HG03097 (cell line): Measurements from ENCODE around the gene LKAAEAR1.

Experiments used
- ATAC-seq: cut with Tn5 transposase; IDR thresholded peaks from one replicate; pipeline ENCODE4 v1.9.1; 2021; ENCODE audit not compliant: unreplicated experiment, low FRiP score

Gene LKAAEAR1

DNA sequence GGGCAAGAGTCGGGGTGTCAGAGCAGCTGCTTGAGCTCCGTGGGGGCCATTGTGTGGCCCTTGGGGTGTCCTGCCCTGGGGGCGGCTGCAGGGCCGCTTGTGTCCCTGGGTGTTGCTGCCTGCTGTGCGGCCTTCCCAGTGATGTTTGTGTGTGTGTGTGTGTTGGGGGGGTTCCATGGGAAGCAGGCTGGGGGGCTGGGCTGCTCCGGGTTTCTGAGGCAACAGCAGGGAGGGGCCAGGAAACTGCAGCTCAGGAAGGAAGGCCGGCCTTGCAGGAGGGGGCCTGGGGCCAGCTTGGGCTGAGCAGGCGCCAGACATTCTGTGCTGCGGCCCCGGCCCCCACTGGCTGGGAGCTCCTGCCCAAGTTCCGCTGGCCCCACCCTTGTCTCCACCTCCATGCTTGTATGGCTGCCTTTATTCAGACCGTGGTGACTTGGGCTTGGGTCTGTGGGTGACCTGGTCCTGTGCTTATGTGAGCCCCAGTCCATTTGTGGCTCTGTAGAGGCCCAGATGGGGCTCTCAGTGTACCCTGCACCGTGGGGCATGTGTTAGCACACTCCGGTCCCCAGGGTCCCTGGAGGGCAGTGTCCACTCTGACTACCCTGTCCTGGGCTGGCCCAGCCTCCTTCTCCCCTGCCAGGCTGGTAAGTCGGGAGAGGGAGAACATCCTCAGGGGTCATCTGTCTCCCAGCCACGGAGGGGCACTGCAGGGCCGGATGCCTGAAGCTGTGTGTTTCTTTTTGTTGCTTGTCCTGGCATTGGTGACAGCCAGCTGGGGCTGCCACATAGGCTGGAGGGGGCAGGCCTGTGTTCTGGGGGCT, 30.1 kb downstream of the LKAAEAR1 start:
- no peak for ATAC-seq

DNA sequence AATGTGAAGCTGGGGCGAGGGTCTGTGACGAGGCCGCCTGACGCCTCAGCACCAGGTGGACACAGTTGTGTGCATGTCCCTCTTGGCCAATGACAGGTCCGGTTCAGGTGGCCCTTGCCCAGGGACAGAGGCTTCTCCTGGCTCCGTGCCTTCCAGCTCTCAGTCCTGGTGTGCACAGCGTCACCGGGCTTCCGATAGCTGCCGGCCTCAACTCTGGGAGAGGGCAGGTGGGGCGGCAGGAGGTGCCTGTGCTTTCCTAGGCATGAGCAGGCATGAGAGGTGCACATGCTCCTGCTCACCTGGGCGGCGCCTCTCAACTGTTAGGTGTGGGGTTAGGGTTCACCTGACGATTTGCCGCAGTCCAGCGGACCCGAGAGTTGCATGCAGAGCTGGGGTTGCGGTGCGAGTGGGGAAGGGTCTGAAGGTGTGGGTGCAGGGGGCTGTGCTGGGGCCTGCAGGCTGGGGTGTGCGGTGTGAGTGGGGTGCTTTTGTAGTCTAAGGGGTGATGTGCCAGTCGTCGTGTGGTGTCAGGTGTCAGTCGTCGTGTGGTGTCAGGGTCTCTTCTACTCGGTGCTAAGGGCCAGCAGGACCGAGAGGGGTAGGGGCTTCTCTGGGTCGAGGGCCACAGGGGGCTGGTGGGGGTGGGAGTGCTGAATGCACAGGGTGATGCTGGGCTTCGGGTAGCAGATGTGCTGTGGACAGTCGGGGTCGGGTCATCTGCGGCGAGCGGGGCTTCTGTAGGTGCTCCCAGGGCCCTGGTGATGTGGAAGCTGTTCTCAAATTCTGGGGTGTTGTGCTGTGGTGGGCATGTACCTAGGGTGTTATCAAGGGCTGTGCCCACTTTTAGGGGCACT, 31.0 kb downstream of the LKAAEAR1 start:
- no peak for ATAC-seq

DNA sequence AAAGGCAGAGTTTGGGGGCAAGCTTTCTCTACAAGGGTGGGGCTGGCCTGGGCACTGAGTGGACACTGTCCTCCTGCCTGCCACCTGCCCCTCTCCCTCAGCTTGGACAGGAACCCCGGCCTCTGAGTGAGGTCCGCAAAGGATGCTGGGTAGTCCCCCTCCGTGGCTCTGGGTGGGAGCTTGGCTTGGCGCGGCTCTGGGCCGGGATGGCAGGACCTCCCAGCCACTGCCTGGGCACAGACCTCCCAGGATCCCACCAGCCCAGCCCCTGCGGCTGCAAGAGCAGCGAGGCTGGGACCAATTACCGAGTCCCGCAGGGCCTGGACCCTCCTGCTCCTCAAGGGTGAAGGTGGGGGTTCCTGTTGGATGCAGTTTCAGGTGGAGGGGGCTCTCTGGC, 31.9 kb downstream of the LKAAEAR1 start:
- no peak for ATAC-seq

DNA sequence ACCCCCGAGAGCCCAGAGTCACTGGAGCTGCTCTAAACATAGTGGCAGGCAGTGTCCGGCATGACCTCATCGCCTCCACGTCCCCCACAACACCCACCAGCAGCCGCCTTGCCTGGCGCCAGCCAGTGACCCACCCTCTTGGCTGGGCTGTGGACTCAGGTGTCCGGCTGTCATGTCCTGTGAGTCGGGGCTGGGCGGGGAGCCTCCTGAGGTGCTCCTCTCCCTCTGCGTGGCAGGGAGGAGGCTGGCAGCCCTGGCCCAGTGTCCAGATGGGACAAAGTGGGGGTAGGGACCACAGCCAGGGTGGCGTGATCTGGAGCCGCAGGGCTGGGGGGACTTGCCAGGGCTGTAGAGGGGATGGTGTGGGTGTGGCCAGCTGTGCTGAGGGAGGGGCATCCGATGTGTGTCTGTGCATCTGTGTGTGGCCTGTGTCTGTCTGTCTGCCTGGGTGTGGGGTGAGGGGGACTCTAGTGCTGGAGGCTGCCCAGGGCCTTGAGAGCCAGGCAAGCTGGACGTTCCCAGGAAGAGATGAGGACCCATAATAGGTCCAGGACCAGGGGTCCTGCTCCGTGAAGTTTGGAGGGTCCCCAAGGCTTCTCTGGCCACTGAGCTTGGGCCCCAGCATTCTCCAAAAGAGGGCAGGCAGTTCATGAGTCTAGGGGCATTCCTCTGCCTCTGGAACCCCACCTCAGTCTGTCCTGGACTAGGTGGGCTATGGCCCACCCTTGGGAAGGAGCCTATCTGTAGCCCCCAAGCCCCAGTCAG, 32.5 kb downstream of the LKAAEAR1 start:
- ATAC-seq = no peak

DNA sequence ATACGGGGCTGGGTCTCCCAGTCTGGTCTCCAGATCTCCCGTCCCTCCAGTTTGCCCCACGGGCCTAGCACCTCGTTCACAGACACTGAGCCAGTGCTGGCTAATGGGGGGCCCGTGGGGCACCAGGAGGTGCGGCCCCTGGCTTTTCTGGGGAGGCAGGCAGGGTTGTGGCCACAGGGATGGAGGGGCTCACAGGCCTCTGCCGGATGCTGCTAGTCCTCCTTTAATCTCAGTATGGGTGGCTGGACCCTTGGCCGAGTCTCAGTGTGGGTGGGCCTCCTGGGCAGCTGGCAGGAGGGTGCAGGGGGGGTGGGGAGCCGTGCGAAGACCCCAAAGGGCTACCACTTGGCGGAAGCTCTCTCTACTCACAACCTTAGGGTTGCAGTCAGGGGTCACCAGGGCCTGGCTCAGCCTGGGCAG, 33.2 kb downstream of the LKAAEAR1 start:
- no peak for ATAC-seq

DNA sequence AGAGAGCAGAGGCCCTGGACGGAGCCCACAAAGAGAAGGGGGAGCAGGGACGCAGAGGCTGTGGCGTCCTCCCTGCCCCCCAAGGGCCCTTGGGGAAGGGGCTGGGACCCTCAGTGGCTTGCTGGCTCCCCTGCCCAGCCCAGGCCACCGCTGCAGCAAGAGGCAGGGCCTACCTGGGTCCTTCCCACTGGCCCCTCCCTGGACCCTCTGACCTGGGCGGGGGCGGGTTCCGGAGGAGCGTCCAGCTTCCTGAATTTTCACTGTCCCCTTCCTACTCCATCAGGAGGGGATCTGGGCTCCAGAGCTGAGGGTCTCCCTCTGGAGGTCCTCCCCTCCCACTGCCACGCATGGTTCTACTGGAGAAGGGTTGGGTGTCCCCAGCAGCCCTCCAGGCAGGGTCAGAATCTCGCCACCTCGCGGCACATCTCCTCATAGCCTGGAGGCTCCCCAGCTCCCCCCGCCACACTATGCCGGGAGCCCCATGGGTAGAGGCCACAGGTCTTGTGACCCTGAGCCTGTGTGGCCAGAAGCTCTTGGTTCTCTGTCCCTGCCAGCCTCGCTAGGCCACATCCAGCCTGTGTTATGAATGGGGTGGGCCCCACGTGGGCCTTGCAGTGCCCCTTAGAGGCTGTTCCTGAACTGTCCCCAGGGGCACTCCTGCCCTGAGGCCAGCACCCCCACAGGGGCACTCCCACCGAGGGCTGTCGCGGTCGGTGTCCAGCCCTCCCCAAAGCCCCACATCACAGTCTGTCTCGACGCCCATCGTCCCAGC, 33.8 kb downstream of the LKAAEAR1 start:
- no peak for ATAC-seq

DNA sequence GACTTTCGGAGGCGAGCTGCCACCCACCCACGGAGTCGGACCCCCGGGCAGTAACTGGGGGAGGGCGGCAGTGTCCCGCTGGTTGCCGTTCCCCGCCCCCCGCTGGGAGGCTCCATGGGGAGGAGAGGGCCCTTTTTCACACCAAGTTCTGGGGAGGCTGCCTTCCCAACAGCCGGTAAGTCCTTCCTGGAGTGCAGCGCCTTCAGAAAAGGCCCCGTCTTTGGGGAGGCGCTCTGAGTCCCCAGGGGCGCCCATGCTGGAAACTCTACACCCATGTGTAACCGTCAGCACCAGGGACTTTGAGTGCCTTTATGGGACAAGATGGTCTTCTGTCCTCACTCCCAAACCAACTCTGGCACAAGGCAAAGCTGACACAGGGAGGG, 34.3 kb downstream of the LKAAEAR1 start:
- ATAC-seq = no peak

DNA sequence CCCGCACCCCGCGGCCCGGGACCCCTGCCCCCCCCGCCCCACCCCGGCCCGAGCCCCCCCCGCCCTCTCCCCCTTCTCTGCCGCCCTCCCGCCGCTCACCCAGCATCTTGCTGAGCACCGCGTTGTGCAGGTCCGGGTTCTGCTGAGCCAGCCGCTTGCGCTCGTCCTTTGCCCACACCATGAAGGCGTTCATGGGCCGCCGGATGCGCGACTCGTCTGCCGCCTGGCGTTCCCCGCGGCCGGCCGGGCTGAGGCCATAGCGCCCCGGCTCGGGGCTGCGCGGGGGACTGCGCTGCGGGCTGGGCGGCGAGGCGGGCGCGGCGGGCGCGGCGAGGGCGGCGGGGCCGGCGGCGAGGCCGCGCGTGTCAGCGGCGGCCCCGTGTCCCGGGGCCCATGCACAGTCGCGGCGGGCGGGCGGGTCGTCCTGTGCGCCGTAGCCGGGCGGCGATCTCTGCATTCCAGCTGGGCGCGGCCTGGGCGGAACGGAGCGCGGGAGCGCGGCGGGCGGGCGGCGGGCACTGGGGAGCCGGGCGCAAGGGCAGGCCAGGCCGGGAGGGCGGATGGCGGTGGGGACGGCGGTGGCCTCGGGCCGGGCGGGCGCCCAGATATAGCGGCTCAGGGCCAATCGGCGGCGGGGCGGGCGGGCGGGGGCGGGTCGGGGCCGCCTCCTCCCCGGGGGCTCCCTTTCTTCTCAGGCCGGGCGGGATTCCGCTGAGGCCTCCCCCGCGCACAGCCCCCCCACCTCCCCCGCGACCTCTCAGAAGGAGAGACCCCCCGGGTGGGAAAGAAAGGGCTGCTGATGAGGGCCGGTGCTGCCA, 34.9 kb downstream of the LKAAEAR1 start, which contains the start of gene SOX18:
SOX18 (minus strand) TSS at position 580 of the 818 bp plus-strand sequence; CDS start at position 457, 123 bp downstream.
- no peak for ATAC-seq

DNA sequence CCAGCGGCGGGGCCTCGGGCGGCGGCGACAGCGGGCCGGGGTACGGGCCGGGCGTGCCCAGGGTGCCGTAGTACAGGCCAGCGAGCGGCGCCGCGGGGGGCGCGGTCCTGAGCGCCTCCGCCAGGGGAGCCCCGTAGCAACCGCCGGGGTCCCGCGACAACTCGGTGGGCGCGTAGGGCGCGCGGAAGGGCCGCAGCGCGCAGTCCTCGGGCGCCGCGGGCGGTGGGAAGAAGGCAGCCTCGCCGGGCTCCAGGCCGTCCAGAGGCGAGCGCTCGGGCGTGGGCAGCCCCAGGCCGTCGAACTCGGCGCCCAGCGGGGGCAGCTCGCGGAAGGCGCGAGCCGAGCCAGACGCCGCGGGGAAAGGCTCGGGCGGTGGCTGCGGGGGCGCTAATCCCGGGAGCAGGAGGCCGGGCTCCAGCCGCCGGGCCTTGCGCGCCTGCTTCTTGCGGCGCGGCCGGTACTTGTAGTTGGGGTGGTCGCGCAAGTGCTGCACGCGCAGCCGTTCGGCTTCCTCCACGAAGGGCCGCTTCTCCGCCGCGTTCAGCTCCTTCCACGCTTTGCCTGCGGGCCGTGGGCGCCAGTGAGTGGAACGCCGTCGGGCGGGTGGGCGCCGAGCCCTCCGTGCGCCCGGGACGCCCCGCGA, 35.7 kb downstream of the LKAAEAR1 start:
- no peak for ATAC-seq

DNA sequence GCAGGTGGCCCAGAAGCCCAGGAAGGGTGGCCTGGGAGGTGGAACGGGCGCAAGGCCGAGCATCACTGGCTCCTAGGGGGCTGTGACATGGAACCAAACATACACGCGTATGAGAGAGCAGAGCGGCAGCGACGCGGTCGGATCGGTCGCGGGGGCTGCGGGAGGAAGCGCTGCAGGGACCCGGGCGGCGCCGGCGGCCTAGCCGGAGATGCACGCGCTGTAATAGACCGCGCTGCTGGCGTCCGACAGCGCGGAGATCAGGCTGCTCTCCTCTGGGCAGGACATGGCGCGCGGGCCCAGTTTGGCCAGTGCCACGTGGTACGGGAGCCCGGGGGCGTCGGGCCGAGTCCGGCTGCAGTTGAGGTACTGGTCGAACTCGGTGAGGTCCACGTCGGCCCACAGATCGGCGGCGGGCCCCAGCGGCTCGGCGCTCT, 36.2 kb downstream of the LKAAEAR1 start:
- no peak for ATAC-seq

DNA sequence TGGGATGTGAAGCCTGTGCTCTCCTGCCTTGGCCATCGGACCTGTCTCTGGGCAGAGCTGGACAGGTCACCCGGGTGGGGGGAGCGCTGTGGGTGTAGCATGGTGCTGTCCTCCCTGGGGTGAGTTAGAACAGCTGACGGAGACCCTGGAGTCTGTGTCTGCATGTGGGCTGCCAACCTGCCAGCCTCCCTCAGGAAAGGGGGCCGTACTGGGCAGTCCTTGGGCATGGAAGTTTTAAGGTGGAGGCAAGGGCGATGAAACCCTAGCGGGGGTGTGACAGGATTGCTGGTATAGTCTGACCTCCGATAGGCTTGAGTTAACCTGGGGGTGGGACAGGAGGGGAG, 37.2 kb downstream of the LKAAEAR1 start:
- ATAC-seq = no peak

DNA sequence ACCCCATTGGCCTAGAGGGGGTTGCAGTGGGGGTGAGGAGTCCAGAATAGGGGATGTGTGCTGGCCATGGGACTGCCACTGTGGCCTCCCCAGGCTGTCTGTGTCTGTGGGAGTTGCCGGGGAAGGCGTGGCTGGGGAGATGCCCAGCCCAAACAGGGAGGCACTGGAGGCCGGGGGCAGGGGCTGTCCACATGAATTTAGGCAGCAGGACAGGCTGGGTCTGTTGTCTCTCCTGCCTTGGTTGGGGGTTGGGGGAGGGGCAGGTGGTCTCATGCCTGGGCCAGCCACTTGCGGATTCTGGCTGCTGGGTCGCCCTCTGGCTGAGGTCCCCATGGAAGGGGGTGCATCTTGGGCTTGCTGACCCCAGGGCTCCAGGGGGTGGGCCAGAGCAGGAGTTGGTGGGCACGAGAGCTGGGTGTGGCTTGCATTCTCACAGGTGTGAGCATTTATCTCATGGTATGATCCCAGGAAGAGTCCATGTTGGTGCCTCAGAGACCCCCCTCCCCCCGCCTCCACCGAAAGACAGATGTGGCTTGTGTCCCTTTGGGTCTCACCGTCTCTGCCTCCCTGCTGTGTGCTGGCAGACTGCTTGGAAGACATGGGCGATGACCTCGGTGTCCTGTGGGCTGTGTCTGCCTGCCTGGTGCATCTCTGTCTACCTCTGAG, 38.7 kb downstream of the LKAAEAR1 start:
- ATAC-seq = no peak

DNA sequence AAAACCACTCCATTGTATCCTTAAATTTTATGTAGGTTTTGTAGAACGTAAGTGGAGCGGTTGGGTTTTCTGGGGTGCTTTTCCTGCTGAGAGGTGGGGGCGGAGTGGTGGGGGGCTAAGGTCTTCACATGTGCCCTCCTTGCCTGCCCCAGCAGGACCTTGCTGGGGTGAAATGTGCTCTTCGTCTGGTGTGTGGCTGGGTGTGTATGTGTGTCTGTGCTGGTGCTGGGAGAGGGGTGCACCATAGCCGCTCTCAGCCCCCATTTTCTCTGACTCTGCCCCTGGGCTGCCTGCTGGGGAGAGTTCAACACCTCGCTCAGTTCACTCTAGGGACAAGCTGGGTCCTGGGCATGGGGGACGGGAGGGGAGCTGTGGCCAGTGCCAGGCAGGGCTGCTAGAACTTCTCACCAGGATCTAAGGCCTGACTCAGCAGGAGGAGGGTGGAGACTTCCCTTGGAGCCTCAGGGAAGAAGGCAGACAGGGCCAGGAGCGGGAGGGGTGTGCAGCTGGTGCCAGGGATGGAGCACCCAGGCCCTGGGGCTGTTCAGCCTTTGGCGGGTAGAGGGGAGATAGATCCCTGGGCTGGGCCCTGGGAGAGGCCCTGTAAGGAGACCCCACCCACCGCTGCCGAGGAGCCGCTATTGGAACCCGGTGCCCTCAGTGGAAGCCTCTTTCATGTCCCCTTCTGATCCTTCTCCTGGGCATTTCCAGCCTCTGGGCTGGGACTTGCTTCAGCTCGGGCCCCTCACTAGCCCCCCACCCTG, 39.5 kb downstream of the LKAAEAR1 start:
- ATAC-seq = no peak

DNA sequence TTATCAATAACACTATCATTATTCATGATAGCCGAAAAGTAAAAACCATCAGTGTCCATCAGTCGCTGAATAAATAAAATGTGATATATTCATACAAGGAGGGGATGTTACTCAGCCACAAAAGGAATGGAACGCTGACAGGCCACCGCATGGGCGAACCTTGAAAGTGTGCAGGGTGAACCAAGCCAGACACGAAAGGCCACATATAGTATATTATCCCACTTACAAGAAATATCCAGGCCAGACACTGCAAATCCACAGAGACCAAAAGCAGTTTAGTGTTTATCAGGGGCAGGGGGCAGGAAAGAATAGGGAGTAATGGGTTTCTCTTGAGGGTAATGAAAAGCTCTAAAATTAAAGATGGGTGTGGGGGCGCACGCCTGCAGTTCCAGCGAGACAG, 40.4 kb downstream of the LKAAEAR1 start:
- ATAC-seq = no peak

DNA sequence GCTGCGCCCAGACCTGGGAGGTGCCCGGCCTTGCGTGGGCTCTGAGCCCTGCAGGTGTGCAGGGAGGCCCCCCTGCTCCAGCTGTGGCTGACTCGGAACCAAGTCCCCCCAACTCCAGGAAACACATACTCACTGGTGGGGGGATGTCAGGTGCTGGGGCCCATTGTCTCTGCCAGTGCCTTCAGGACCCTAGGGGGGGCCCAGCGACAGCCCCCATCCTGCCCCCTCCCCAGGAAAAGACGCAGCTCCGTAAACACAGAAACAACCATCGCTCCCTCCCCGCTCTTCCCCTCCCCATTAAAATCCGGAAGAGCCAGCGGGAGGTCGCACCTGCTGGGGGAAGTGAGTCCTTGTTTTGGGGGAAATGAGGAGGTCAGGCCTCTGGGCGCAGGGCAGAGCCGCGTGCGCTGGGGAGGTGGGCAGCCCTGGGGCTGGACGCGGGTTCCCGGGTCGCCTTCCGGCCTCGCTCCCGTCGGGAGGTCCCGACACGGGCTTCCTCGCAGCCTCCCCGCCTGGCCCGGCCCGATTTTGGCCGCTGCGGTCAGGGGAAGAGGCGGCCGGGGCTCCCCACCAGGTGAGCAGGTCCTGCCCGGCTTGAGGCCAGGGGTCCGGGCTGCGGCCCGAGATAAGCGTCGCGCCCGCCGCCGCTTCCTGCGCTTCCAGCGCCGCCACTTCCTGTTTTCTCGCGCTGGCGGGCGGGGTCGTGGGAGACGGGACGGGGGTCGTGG, 42.0 kb downstream of the LKAAEAR1 start:
- no peak for ATAC-seq

DNA sequence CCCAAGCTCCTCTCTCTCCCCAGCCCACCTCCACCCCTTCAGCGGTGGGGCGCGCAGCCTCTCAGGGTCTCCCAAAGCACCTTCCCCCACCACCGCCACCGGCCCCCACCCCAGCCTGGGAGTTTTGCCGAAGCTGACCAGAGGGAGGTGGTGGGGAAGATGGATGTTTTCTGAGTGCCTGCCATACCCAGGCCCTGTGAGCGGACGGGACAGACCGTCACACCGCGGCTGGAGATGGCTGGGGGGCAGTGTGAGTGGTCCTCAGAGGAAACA, 42.5 kb downstream of the LKAAEAR1 start:
- ATAC-seq = no peak

DNA sequence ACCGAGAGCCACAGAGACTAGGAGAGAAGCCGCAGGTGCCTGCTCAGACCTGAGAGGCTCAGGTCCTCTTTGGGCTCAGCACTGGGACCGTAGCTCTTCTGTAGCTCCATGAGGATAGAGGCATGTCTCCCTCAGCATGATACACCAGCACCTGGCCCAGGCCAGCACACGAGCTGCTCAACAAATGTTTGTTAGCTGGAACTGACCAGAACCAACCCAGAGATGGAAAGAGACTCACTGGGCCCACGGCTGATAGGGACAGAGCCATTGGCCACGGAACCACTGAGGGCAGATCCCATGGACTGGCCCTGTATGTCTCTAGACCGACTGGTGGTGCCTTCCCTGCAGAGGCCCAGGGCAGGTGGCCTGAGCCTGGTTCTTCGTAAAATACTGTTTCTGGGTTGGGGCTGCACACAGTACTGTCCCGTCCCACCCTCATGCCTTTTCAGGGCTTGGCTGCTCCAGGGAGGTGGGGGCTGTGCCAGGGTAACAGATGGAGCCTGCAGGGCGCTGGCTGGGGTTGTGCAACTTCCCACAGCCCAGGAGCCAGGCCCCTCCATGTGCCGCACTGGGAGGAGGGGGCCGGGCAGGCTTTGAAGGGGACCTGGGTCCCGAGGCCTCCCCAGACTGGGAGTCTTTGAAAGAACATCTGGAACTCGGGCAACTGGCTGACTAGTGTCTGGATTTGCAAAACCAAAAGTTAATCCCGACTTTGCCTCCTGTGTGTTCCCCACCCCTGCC, 43.0 kb downstream of the LKAAEAR1 start:
- no peak for ATAC-seq
